Umbilical cord (tissue), 2 donors: Measurements from ENCODE around the gene TNC. TPM values are rescaled to one million over a fixed set of nuclear protein-coding genes. Genes with fewer than 3 reads are reported as not detected.

Source experiments
- DNase-seq: peaks from one replicate; pipeline ENCODE4 v3.0.0-alpha.2; 2015; ENCODE audit warnings: low spot score
- total RNA-seq: library from RNA; depleted of rRNA; stranded (reverse); fragments of >200 nt; gene quantifications from one replicate; pipeline ENCODE4 v1.2.3, GENCODE V29; 2014; ENCODE audit warnings: low replicate concordance; ENCODE audit not compliant: insufficient read depth

The TNC gene
- total RNA-seq, 1 donor from 2014 or later = 437 TPM

- no peak for DNase-seq
Measured at GRCh38 chr9:115050002-115050490, 67.9 kb downstream of the TNC start.

GRCh38 chr9:115046824-115047223 is 71.1 kb downstream of the TNC start:
- DNase-seq = no peak

- no peak for DNase-seq
Measured at GRCh38 chr9:115046199-115046598, 71.8 kb downstream of the TNC start.

GRCh38 chr9:115043632-115044031 is 74.3 kb downstream of the TNC start:
- DNase-seq = no peak

GRCh38 chr9:115042781-115043509 is 75.0 kb downstream of the TNC start:
- no peak for DNase-seq

- no peak for DNase-seq
Measured at GRCh38 chr9:115039516-115040120, 78.3 kb downstream of the TNC start.

GRCh38 chr9:115038178-115038577 is 79.8 kb downstream of the TNC start:
- no peak for DNase-seq

GRCh38 chr9:115036691-115037090 is 81.3 kb downstream of the TNC start:
- no peak for DNase-seq

- DNase-seq = peak; percentile 78
Measured at GRCh38 chr9:115035841-115036612, 81.9 kb downstream of the TNC start.

GRCh38 chr9:115034801-115035200 is 83.2 kb downstream of the TNC start:
- DNase-seq = peak; percentile 97

- DNase-seq = no peak
Measured at GRCh38 chr9:115033800-115034199, 84.2 kb downstream of the TNC start.

- DNase-seq = peak; percentile 92
Measured at GRCh38 chr9:115032296-115032695, 85.7 kb downstream of the TNC start.

- DNase-seq = no peak
Measured at GRCh38 chr9:115030006-115030405, 88.0 kb downstream of the TNC start.

GRCh38 chr9:115025721-115026120 is 92.2 kb downstream of the TNC start:
- no peak for DNase-seq

- peak; percentile 53 for DNase-seq
Measured at GRCh38 chr9:115024925-115025535, 92.9 kb downstream of the TNC start.

- DNase-seq = peak; percentile 39
Measured at GRCh38 chr9:115022760-115023434, 95.1 kb downstream of the TNC start.

GRCh38 chr9:115018547-115019435 is 99.2 kb downstream of the TNC start:
- peak; percentile 81 for DNase-seq

- DNase-seq = no peak
Measured at GRCh38 chr9:115016344-115016743, 101.6 kb downstream of the TNC start.

- DNase-seq = peak; percentile 40
Measured at GRCh38 chr9:115015018-115015635, 102.8 kb downstream of the TNC start.

- no peak for DNase-seq
Measured at GRCh38 chr9:115014438-115014837, 103.5 kb downstream of the TNC start.
